Right lobe of liver (tissue), 4 donors: ENCODE data around the gene RAP2C.

ENCODE experiments used
- CTCF ChIP-seq, 4 donors: fragments of 200-600 bp in 3 of 4; fragments of 450-650 bp in 1 of 4; IDR thresholded peaks; one replicate each; pipeline versions ENCODE4 v1.5.1 to v1.8.0; 2016 to 2022; ENCODE audit warnings: antibody characterized with exemption in 4 of 4, mild to moderate bottlenecking in 2 of 4
- POLR2A ChIP-seq: fragments of 450-650 bp; IDR thresholded peaks from one replicate; pipeline ENCODE4 v1.6.1; 2017; ENCODE audit warnings: antibody characterized with exemption, mild to moderate bottlenecking
- donor health status: DM: no; HTN: no; CAD: no.
- donor health status: DM: no; HTN: no; CAD: no.
- donor health status: DM: no; HTN: yes; CAD: no.

DNA sequence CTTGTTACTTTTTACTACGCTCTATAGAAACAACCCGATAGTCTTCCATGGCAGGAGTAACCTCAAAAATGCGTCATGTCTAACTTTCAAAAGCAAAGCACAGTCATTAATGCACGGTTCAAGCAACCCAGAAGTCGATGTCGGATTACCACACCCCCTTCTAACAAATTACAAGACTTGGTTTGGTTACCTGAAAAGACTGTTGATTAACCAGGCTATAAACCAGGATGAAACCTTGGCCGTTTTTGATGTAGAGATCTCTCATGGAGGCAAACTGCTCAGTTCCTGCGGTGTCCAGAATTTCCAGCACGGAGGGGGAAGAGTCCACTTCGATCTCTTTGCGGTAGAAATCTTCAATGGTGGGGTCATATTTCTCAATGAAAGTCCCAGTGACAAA, 2.4 kb downstream of the RAP2C start:
- TF ChIP-seq POLR2A (no peak), CTCF (IDR thresholded peaks at IDR 0.05) (no peak)
